Thyroid gland (tissue), 4 donors: ENCODE data around the gene ZNRF4. TPM values are rescaled to one million over a fixed set of nuclear protein-coding genes. Genes with fewer than 3 reads are reported as not detected.
"Not testable (repeated sequence)": the region's sequence is repeated elsewhere in the genome, so short reads cannot be mapped to it uniquely, and the experiment has no call there.

Source experiments
- DNase-seq, 2 donors: peaks; one replicate each; pipeline ENCODE4 v3.0.0-alpha.2; 2019
- H3K27ac ChIP-seq, 3 donors: fragments of 200-600 bp; sonication (generic); 1 replicate in 2 of 3; 2 replicates in 1 of 3; pipeline ENCODE4 v1.5.1; 2016 to 2019; ENCODE audit warnings: mild to moderate bottlenecking in 1 of 3, moderate library complexity in 1 of 3
- H3K27me3 ChIP-seq: fragments of 200-600 bp; sonication (generic); one replicate; pipeline ENCODE4 v1.5.1; 2019
- H3K36me3 ChIP-seq, 2 donors: fragments of 200-600 bp; sonication (generic); one replicate each; pipeline ENCODE4 v1.5.1; 2016 to 2019
- H3K4me1 ChIP-seq, 2 donors: fragments of 200-600 bp; sonication (generic); one replicate each; pipeline ENCODE4 v1.5.1; 2017 to 2019
- H3K4me3 ChIP-seq, 3 donors: fragments of 200-600 bp; sonication (generic); replicated peaks in 1 of 3; 1 replicate in 2 of 3; 2 replicates in 1 of 3; pipeline ENCODE4 v1.5.1; 2016; ENCODE audit warnings: mild to moderate bottlenecking in 1 of 3
- H3K9me3 ChIP-seq: fragments of 200-600 bp; sonication (generic); one replicate; pipeline ENCODE4 v1.5.1; 2017
- POLR2A ChIP-seq, 2 donors: fragments of 450-650 bp; IDR thresholded peaks; one replicate each; pipeline ENCODE4 v1.6.1; 2017; ENCODE audit warnings: antibody characterized with exemption in 2 of 2, mild to moderate bottlenecking in 2 of 2, moderate library complexity in 1 of 2
- WGBS, 2 donors: methylation state at CpG; one replicate each; pipeline ENCODE4 v1.1.5; 2017; 5-methylcytosine and 5-hydroxymethylcytosine counted together
- intact Hi-C: fragments of 100-400 bp; cut with DNase I; formaldehyde crosslinking; loops from one replicate; pipeline ENCODE4 v1.15.1; 2023
- total RNA-seq, 4 donors: library from RNA; depleted of rRNA; stranded (reverse); fragments of >200 nt; gene quantifications; one replicate each; pipeline ENCODE4 v1.2.3, GENCODE V29; 2016
- TF ChIP-seq, protein P1 (sequence below), 6 experiments: fragments of 200-600 bp in 3 of 6; fragments of 450-650 bp in 3 of 6; sonication (generic) in 3 of 6; IDR thresholded peaks; one replicate each; pipeline ENCODE4 v1.5.1; 2016 to 2019; ENCODE audit warnings: antibody characterized with exemption in 6 of 6, mild to moderate bottlenecking in 2 of 6, inconsistent platforms in 1 of 6, moderate library complexity in 1 of 6

Gene ZNRF4
- total RNA-seq, 4 donors from 2014 or later: 0.40 TPM; not detected in 3

DNA sequence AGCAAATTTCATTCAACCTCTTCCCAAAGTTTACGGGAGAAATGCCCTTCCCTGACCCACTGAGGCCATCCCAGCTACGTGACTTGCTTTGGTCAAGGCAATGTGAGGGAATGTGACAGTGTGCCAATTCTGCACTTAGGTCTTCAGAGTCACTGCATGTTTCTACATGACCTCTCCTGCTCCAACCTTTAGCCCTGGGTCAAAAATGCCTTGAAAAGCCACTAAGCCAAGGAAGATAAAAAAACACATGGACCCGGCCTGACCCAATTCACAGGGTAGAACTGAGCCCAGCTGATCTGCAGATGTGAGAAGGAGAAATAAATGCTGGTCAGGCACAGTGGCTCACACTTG lies 30.0 kb downstream of the ZNRF4 start:
- 85 to 86% methylated on average over 3 of the region's 3 CpGs for WGBS, 2 donors
- Histone ChIP-seq H3K36me3 (no peaks in the 10 kb centered on the region), H3K9me3 (no peaks in the 10 kb centered on the region), H3K4me1 (no peaks in the 10 kb centered on the region), H3K4me3 (no peak overlapping the region), H3K27ac (no peak overlapping the region), H3K27me3 (no peaks in the 10 kb centered on the region)
- intact Hi-C loops: no loop called here
- no peak for DNase-seq
- no peak for TF ChIP-seq POLR2A (IDR thresholded peaks at IDR 0.05)
- TF ChIP-seq, protein P1, sequence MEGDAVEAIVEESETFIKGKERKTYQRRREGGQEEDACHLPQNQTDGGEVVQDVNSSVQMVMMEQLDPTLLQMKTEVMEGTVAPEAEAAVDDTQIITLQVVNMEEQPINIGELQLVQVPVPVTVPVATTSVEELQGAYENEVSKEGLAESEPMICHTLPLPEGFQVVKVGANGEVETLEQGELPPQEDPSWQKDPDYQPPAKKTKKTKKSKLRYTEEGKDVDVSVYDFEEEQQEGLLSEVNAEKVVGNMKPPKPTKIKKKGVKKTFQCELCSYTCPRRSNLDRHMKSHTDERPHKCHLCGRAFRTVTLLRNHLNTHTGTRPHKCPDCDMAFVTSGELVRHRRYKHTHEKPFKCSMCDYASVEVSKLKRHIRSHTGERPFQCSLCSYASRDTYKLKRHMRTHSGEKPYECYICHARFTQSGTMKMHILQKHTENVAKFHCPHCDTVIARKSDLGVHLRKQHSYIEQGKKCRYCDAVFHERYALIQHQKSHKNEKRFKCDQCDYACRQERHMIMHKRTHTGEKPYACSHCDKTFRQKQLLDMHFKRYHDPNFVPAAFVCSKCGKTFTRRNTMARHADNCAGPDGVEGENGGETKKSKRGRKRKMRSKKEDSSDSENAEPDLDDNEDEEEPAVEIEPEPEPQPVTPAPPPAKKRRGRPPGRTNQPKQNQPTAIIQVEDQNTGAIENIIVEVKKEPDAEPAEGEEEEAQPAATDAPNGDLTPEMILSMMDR (IDR thresholded peaks at IDR 0.05): no peak

DNA sequence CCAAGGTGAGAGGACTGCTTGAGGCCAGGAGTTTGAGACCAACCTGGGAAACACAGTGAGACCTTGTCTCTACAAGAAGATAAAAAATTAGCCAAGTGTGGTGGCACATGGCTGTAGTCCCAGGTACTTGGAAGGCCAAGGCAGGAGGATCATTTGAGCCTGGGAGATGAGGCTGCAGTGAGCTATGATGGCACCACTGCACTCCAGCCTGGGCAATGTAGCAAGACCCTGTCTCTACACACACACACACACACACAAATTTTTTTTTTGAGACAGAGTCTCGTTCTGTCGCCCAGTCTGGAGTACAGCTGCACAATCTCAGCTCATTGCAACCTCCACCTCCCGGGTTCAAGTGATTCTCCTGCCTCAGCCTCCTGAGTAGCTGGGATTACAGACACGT lies 30.4 kb downstream of the ZNRF4 start:
- H3K4me3 ChIP-seq, H3K27ac ChIP-seq, intact Hi-C loops, H3K27me3 ChIP-seq, H3K4me1 ChIP-seq, DNase-seq, H3K36me3 ChIP-seq, H3K9me3 ChIP-seq: not testable (repeated sequence)
- 93 to 94% methylated on average over 4 of the region's 4 CpGs for WGBS, 2 donors

DNA sequence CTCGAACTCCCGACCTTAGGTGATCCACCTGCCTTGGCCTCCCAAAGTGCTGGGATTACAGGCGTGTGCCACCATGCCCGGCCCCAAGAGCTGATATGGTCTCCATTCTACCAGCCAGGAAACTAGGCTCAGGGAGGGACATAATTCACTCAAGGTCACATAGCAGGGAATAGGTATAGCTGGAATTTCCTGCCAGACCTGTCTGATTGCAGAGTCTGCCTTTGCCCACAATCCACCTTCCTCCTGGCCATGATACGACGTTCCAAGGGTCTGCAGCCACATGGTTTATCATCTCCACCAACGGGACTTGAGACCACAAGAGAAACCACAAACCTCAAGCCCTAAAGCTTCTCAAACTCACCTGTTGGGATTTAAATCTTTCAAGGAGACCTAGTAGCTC lies 32.0 kb downstream of the ZNRF4 start:
- Histone ChIP-seq H3K36me3 (no peaks in the 10 kb centered on the region), H3K27ac (no peak overlapping the region), H3K4me3 (no peak overlapping the region), H3K9me3 (no peaks in the 10 kb centered on the region), H3K27me3 (peaks cover 3% of the 10 kb centered on the region), H3K4me1 (no peaks in the 10 kb centered on the region)
- TF ChIP-seq, protein P1 (IDR thresholded peaks at IDR 0.05): no peak
- no peak for TF ChIP-seq POLR2A (IDR thresholded peaks at IDR 0.05)
- DNase-seq: no peak
- intact Hi-C loops: no loop called here
- WGBS, 2 donors: 74 to 81% methylated on average over 7 of the region's 7 CpGs

DNA sequence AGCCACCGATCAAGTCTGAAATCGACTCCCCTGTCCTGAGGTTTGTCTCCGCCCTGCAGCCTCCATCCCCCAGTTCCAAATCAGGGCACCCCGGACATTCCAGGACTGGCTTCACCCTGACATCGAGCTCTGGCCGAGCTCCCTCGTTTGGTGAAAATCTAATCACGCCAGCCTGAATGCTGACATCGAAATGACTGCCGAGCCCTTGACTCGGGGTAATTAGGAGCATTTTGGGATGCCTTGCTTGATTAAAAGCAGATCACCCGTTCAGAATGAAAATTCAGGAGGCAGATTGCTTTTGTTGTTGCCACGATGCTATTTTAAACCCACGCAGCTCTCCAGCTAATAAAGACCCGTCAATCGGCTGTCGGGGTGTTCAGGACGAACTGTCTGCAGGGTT lies 34.3 kb downstream of the ZNRF4 start:
- no peak for DNase-seq
- Histone ChIP-seq H3K27me3 (peaks cover 6% of the 10 kb centered on the region), H3K36me3 (no peaks in the 10 kb centered on the region), H3K9me3 (no peaks in the 10 kb centered on the region), H3K27ac (no peak overlapping the region), H3K4me3 (no peak overlapping the region), H3K4me1 (no peaks in the 10 kb centered on the region)
- 52 to 54% methylated on average over 18 of the region's 18 CpGs for WGBS, 2 donors
- TF ChIP-seq POLR2A (IDR thresholded peaks at IDR 0.05): no peak
- TF ChIP-seq, protein P1 (IDR thresholded peaks at IDR 0.05): no peak
- intact Hi-C loops: no loop called here

DNA sequence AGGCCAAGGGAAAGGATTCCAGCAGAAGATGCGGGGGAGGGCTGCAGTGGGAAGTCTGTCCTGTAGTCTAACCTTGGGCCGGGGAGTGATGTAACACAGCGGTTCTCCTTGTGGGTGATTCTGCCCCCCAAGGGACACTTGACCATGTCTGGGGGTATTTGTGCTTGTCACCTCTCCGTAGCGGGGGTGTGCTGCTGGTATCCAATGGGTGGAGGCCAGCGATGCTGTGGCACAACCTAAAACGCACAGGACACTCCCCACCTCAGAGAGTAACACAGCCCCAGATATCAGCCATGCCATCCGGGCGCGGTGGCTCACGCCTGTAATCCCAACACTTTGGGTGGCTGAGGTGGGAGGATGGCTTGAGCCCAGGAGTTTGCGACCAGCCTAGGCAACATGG lies 36.3 kb downstream of the ZNRF4 start:
- peaks cover 6% of the 10 kb centered on the region for H3K27me3 ChIP-seq
- 94 to 95% methylated on average over 9 to 11 of the region's 12 CpGs for WGBS, 2 donors
- DNase-seq: no peak

More for the DNA sequence above, 36.3 kb downstream of the ZNRF4 start:
- H3K27ac ChIP-seq: no peak overlapping the region
- H3K36me3 ChIP-seq: no peaks in the 10 kb centered on the region
- H3K4me3 ChIP-seq: no peak overlapping the region
- TF ChIP-seq, protein P1 (IDR thresholded peaks at IDR 0.05): no peak
- no peak for TF ChIP-seq POLR2A (IDR thresholded peaks at IDR 0.05)
- H3K9me3 ChIP-seq: no peaks in the 10 kb centered on the region
- intact Hi-C loops: no loop called here
- H3K4me1 ChIP-seq: no peaks in the 10 kb centered on the region
